GM23338 (cell line): Measurements from ENCODE around the gene PHKA2. TPM values are rescaled to one million over a fixed set of nuclear protein-coding genes. Genes with fewer than 3 reads are reported as not detected.

Experiments used
- ATAC-seq: fragments of 200-7000 bp; cut with Tn5 transposase; 3 replicates; pipeline ENCODE4 v1.9.1; 2020
- DNase-seq: peaks from one replicate; pipeline ENCODE4 v3.0.0-alpha.2; 2015; ENCODE audit warnings: low spot score
- H2AFZ ChIP-seq: fragments of 200-600 bp; sonication (generic); 2 replicates; pipeline ENCODE4 v1.8.0; 2016; ENCODE audit warnings: antibody characterized with exemption, mild to moderate bottlenecking, moderate library complexity
- H3F3A ChIP-seq: fragments of 200-600 bp; sonication (generic); replicated peaks from 2 replicates; pipeline ENCODE4 v1.8.0; 2017; ENCODE audit warnings: antibody characterized with exemption, mixed run types, low read depth
- H3K27ac ChIP-seq: fragments of 200-600 bp; sonication (generic); 2 replicates; pipeline ENCODE4 v1.6.1; 2016; ENCODE audit warnings: low read depth
- H3K27me3 ChIP-seq: fragments of 200-600 bp; sonication (generic); 2 replicates; pipeline ENCODE4 v1.8.0; 2016; ENCODE audit warnings: mild to moderate bottlenecking, mixed run types, moderate library complexity; ENCODE audit not compliant: insufficient read depth
- H3K36me3 ChIP-seq: fragments of 200-600 bp; sonication (generic); 2 replicates; pipeline ENCODE4 v1.8.0; 2016; ENCODE audit warnings: mild to moderate bottlenecking; ENCODE audit not compliant: insufficient read depth
- H3K4me1 ChIP-seq: fragments of 200-600 bp; sonication (generic); 2 replicates; pipeline ENCODE4 v1.8.0; 2016; ENCODE audit warnings: mild to moderate bottlenecking, moderate library complexity; ENCODE audit not compliant: insufficient read depth
- H3K4me2 ChIP-seq: fragments of 200-600 bp; sonication (generic); 2 replicates; pipeline ENCODE4 v1.7.1; 2017; ENCODE audit warnings: mixed run types
- H3K4me3 ChIP-seq: fragments of 200-600 bp; sonication (generic); 2 replicates; pipeline ENCODE4 v1.6.1; 2016; ENCODE audit warnings: mixed run types
- H3K79me2 ChIP-seq: fragments of 200-600 bp; sonication (generic); replicated peaks from 2 replicates; pipeline ENCODE4 v1.8.0; 2017; ENCODE audit warnings: mild to moderate bottlenecking; ENCODE audit not compliant: insufficient read depth
- H3K9me2 ChIP-seq: fragments of 200-600 bp; sonication (generic); 2 replicates; pipeline ENCODE4 v1.8.0; 2017; ENCODE audit not compliant: insufficient read depth
- H4K20me1 ChIP-seq: fragments of 200-600 bp; sonication (generic); replicated peaks from 2 replicates; pipeline ENCODE4 v1.8.0; 2017; ENCODE audit warnings: mild to moderate bottlenecking; ENCODE audit not compliant: insufficient read depth
- H3K27ac Mint-ChIP-seq: 2 replicates; pipeline ENCODE4 v1.8.0; 2020; ENCODE audit warnings: inconsistent platforms, mild to moderate bottlenecking, moderate library complexity, mixed read lengths
- H3K27me3 Mint-ChIP-seq: 3 replicates; pipeline ENCODE4 v1.8.0; 2022; ENCODE audit warnings: low read depth, mild to moderate bottlenecking, moderate library complexity, mixed read lengths, inconsistent platforms; ENCODE audit not compliant: insufficient read depth, poor library complexity
- H3K36me3 Mint-ChIP-seq: 3 replicates; pipeline ENCODE4 v1.8.0; 2021; ENCODE audit warnings: low read depth, mild to moderate bottlenecking, inconsistent platforms, moderate library complexity, mixed read lengths
- H3K4me1 Mint-ChIP-seq: 3 replicates; pipeline ENCODE4 v1.8.0; 2020; ENCODE audit warnings: mild to moderate bottlenecking, inconsistent platforms, mixed read lengths
- H3K4me3 Mint-ChIP-seq: 3 replicates; pipeline ENCODE4 v1.8.0; 2021; ENCODE audit warnings: moderate library complexity, mild to moderate bottlenecking, inconsistent platforms, mixed read lengths
- H3K9me3 Mint-ChIP-seq: 3 replicates; pipeline ENCODE4 v1.8.0; 2020; ENCODE audit warnings: moderate library complexity, mild to moderate bottlenecking, inconsistent platforms, mixed read lengths
- CREB1 ChIP-seq: fragments of 250-450 bp; sonication (Bioruptor Pico); IDR thresholded peaks from 2 replicates; pipeline ENCODE4 v1.5.0; 2020; ENCODE audit warnings: low read depth, mild to moderate bottlenecking, moderate library complexity
- EZH2 ChIP-seq: fragments of 200-600 bp; sonication (generic); IDR thresholded peaks from one replicate; pipeline ENCODE4 v1.8.0; 2017; ENCODE audit warnings: antibody characterized with exemption, mild to moderate bottlenecking, low read depth; ENCODE audit not compliant: unreplicated experiment
- EZH2phosphoT487 ChIP-seq: fragments of 200-600 bp; sonication (generic); IDR thresholded peaks from one replicate; pipeline ENCODE4 v1.8.1; 2018; ENCODE audit warnings: antibody characterized with exemption; ENCODE audit not compliant: unreplicated experiment
- JUNB ChIP-seq: IDR thresholded peaks from one replicate; pipeline ENCODE4 v1.6.1; 2016; ENCODE audit warnings: antibody characterized with exemption; ENCODE audit not compliant: unreplicated experiment
- NANOG ChIP-seq: IDR thresholded peaks from 2 replicates; pipeline ENCODE4 v1.6.1; 2016; ENCODE audit warnings: antibody characterized with exemption, borderline replicate concordance
- POLR2AphosphoS5 ChIP-seq: IDR thresholded peaks from 2 replicates; pipeline ENCODE4 v1.6.1; 2016; ENCODE audit warnings: antibody characterized with exemption, low read depth
- STAT1 ChIP-seq: IDR thresholded peaks from one replicate; pipeline ENCODE4 v1.6.1; 2016; ENCODE audit warnings: antibody characterized with exemption; ENCODE audit not compliant: unreplicated experiment
- ZNF114 ChIP-seq: fragments of 250-450 bp; sonication (Bioruptor Pico); IDR thresholded peaks from 2 replicates; pipeline ENCODE4 v1.5.0; 2020; ENCODE audit warnings: mild to moderate bottlenecking, moderate library complexity
- ZNF331 ChIP-seq: fragments of 250-450 bp; sonication (Bioruptor Pico); IDR thresholded peaks from 2 replicates; pipeline ENCODE4 v1.5.0; 2020; ENCODE audit warnings: low read depth, mild to moderate bottlenecking, moderate library complexity
- polyA plus RNA-seq: library from polyadenylated mRNA; unstranded; fragments of >200 nt; fragmentation: Nextera tagmentation; extraction: Ambion mirVana; gene quantifications from 2 replicates; pipeline ENCODE4 v1.2.1, GENCODE V29; 2016
- total RNA-seq: library from RNA; depleted of rRNA; stranded (reverse); fragments of >200 nt; shearing (Covaris generic); gene quantifications from 2 replicates; pipeline ENCODE4 v1.2.3, GENCODE V29; 2014
- TF ChIP-seq, protein P1 (sequence below): IDR thresholded peaks from one replicate; pipeline ENCODE4 v1.6.1; 2018; ENCODE audit warnings: antibody characterized with exemption; ENCODE audit not compliant: unreplicated experiment
- TF ChIP-seq, protein P2 (sequence below): IDR thresholded peaks from 2 replicates; pipeline ENCODE4 v1.6.1; 2016; ENCODE audit warnings: antibody characterized with exemption
- TF ChIP-seq, protein P3 (sequence below): fragments of 250-450 bp; sonication (Bioruptor Pico); IDR thresholded peaks from 2 replicates; pipeline ENCODE4 v1.5.0; 2020; ENCODE audit warnings: mild to moderate bottlenecking, moderate library complexity
- TF ChIP-seq, protein P4 (sequence below), 2 experiments: fragments of 200-600 bp in 1 of 2; sonication (generic) in 1 of 2; conservative IDR thresholded peaks; 2 replicates each; pipeline versions ENCODE4 v1.5.1 to v1.6.1; 2016 to 2017; ENCODE audit warnings: antibody characterized with exemption in 2 of 2, low read depth in 2 of 2, mild to moderate bottlenecking in 2 of 2, moderate library complexity in 1 of 2

The PHKA2 gene
- total and polyA plus RNA-seq, 2 experiments from 2014 or later, result 8.0 to 23.9 TPM

DNA sequence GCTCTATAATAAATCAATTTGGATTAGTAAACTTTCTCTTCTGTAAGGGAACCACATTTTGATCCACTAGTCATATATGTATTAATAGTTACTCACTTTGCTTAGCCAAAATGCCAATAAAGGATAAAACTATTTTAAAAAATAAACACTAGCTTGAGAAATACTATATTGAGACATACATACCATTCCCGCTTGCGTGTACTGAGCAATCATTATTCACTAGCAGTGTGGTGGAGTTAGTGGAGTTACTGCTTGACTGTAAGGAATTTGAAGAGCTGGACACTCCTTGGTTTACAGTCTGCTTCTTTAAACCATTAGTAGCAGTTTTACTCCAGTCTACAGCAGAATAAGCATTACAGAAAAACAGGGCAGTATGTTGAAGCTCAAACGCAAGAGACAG is 10.8 kb upstream of the PHKA2 start:
- Histone ChIP-seq H2AFZ (no peak overlapping the region), H3K4me3 (no peak overlapping the region), H3K36me3 (no peaks in the 10 kb centered on the region), H3K79me2 (no peaks in the 10 kb centered on the region), H4K20me1 (no peaks in the 10 kb centered on the region), H3K4me1 (peaks cover 32% of the 10 kb centered on the region; the same call in 1 of the 2 replicates), H3K27ac (no peak overlapping the region), H3K9me2 (no peaks in the 10 kb centered on the region), H3F3A (no peaks in the 10 kb centered on the region), H3K27me3 (no peaks in the 10 kb centered on the region), H3K4me2 (no peak overlapping the region)
- Mint-ChIP-seq H3K27ac (no peak overlapping the region), H3K27me3 (no peaks in the 10 kb centered on the region), H3K36me3 (no peaks in the 10 kb centered on the region), H3K4me3 (no peak overlapping the region), H3K4me1 (peaks cover 23% of the 10 kb centered on the region), H3K9me3 (no peaks in the 10 kb centered on the region)
- ATAC-seq, result no peak
- no peak for TF ChIP-seq NANOG
- TF ChIP-seq, protein P1, sequence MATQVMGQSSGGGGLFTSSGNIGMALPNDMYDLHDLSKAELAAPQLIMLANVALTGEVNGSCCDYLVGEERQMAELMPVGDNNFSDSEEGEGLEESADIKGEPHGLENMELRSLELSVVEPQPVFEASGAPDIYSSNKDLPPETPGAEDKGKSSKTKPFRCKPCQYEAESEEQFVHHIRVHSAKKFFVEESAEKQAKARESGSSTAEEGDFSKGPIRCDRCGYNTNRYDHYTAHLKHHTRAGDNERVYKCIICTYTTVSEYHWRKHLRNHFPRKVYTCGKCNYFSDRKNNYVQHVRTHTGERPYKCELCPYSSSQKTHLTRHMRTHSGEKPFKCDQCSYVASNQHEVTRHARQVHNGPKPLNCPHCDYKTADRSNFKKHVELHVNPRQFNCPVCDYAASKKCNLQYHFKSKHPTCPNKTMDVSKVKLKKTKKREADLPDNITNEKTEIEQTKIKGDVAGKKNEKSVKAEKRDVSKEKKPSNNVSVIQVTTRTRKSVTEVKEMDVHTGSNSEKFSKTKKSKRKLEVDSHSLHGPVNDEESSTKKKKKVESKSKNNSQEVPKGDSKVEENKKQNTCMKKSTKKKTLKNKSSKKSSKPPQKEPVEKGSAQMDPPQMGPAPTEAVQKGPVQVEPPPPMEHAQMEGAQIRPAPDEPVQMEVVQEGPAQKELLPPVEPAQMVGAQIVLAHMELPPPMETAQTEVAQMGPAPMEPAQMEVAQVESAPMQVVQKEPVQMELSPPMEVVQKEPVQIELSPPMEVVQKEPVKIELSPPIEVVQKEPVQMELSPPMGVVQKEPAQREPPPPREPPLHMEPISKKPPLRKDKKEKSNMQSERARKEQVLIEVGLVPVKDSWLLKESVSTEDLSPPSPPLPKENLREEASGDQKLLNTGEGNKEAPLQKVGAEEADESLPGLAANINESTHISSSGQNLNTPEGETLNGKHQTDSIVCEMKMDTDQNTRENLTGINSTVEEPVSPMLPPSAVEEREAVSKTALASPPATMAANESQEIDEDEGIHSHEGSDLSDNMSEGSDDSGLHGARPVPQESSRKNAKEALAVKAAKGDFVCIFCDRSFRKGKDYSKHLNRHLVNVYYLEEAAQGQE, result no peak
- no peak for TF ChIP-seq JUNB
- TF ChIP-seq STAT1, result no peak
- TF ChIP-seq, protein P2, sequence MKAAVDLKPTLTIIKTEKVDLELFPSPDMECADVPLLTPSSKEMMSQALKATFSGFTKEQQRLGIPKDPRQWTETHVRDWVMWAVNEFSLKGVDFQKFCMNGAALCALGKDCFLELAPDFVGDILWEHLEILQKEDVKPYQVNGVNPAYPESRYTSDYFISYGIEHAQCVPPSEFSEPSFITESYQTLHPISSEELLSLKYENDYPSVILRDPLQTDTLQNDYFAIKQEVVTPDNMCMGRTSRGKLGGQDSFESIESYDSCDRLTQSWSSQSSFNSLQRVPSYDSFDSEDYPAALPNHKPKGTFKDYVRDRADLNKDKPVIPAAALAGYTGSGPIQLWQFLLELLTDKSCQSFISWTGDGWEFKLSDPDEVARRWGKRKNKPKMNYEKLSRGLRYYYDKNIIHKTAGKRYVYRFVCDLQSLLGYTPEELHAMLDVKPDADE, result no peak
- TF ChIP-seq ZNF114 (CRISPR knock-in tag), result no peak
- no peak for TF ChIP-seq ZNF331
- TF ChIP-seq, protein P3, sequence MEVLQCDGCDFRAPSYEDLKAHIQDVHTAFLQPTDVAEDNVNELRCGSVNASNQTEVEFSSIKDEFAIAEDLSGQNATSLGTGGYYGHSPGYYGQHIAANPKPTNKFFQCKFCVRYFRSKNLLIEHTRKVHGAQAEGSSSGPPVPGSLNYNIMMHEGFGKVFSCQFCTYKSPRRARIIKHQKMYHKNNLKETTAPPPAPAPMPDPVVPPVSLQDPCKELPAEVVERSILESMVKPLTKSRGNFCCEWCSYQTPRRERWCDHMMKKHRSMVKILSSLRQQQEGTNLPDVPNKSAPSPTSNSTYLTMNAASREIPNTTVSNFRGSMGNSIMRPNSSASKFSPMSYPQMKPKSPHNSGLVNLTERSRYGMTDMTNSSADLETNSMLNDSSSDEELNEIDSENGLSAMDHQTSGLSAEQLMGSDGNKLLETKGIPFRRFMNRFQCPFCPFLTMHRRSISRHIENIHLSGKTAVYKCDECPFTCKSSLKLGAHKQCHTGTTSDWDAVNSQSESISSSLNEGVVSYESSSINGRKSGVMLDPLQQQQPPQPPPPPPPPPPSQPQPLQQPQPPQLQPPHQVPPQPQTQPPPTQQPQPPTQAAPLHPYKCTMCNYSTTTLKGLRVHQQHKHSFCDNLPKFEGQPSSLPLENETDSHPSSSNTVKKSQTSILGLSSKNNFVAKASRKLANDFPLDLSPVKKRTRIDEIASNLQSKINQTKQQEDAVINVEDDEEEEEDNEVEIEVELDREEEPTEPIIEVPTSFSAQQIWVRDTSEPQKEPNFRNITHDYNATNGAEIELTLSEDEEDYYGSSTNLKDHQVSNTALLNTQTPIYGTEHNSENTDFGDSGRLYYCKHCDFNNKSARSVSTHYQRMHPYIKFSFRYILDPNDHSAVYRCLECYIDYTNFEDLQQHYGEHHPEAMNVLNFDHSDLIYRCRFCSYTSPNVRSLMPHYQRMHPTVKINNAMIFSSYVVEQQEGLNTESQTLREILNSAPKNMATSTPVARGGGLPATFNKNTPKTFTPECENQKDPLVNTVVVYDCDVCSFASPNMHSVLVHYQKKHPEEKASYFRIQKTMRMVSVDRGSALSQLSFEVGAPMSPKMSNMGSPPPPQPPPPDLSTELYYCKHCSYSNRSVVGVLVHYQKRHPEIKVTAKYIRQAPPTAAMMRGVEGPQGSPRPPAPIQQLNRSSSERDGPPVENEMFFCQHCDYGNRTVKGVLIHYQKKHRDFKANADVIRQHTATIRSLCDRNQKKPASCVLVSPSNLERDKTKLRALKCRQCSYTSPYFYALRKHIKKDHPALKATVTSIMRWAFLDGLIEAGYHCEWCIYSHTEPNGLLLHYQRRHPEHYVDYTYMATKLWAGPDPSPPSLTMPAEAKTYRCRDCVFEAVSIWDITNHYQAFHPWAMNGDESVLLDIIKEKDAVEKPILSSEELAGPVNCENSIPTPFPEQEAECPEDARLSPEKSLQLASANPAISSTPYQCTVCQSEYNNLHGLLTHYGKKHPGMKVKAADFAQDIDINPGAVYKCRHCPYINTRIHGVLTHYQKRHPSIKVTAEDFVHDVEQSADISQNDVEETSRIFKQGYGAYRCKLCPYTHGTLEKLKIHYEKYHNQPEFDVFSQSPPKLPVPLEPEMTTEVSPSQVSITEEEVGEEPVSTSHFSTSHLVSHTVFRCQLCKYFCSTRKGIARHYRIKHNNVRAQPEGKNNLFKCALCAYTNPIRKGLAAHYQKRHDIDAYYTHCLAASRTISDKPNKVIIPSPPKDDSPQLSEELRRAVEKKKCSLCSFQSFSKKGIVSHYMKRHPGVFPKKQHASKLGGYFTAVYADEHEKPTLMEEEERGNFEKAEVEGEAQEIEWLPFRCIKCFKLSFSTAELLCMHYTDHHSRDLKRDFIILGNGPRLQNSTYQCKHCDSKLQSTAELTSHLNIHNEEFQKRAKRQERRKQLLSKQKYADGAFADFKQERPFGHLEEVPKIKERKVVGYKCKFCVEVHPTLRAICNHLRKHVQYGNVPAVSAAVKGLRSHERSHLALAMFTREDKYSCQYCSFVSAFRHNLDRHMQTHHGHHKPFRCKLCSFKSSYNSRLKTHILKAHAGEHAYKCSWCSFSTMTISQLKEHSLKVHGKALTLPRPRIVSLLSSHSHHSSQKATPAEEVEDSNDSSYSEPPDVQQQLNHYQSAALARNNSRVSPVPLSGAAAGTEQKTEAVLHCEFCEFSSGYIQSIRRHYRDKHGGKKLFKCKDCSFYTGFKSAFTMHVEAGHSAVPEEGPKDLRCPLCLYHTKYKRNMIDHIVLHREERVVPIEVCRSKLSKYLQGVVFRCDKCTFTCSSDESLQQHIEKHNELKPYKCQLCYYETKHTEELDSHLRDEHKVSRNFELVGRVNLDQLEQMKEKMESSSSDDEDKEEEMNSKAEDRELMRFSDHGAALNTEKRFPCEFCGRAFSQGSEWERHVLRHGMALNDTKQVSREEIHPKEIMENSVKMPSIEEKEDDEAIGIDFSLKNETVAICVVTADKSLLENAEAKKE (CRISPR knock-in tag), result no peak
- no peak for TF ChIP-seq EZH2phosphoT487
- no peak for TF ChIP-seq EZH2
- no peak for TF ChIP-seq CREB1 (CRISPR knock-in tag)
- TF ChIP-seq, protein P4, sequence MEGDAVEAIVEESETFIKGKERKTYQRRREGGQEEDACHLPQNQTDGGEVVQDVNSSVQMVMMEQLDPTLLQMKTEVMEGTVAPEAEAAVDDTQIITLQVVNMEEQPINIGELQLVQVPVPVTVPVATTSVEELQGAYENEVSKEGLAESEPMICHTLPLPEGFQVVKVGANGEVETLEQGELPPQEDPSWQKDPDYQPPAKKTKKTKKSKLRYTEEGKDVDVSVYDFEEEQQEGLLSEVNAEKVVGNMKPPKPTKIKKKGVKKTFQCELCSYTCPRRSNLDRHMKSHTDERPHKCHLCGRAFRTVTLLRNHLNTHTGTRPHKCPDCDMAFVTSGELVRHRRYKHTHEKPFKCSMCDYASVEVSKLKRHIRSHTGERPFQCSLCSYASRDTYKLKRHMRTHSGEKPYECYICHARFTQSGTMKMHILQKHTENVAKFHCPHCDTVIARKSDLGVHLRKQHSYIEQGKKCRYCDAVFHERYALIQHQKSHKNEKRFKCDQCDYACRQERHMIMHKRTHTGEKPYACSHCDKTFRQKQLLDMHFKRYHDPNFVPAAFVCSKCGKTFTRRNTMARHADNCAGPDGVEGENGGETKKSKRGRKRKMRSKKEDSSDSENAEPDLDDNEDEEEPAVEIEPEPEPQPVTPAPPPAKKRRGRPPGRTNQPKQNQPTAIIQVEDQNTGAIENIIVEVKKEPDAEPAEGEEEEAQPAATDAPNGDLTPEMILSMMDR (conservative IDR thresholded peaks at IDR 0.05; ENCODE audit: low read depth in 2 of 2), result no peak
- TF ChIP-seq POLR2AphosphoS5, result no peak
- DNase-seq, result no peak
